ENCODE data around the gene EPB42.

The EPB42 gene

DNA sequence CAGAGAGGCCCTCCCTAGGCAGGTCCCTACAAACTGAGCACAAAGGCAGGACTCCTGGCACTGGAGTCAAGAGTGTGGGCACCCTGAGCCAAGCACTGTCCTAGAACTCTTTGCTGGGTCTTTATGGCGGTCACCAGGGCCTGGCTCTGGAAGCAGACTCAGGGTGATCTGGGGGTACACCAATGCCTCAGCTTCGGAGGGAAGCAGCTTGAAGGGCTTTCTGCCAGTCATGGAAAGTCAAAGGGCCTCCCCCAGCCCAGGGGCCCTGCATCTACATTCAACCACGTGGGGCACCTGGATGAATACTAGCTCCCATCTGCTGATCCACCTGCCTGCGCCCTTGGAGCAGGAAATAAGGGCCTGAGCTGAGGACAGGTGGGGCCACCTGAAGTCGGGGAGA is 7.4 kb downstream of the EPB42 start:
- no peak overlapping the region for H3K4me3 ChIP-seq (replicated peaks in 1 of 2; ENCODE audit: low read depth in 2 of 2, low read length in 2 of 2)
- TF ChIP-seq, protein P1, sequence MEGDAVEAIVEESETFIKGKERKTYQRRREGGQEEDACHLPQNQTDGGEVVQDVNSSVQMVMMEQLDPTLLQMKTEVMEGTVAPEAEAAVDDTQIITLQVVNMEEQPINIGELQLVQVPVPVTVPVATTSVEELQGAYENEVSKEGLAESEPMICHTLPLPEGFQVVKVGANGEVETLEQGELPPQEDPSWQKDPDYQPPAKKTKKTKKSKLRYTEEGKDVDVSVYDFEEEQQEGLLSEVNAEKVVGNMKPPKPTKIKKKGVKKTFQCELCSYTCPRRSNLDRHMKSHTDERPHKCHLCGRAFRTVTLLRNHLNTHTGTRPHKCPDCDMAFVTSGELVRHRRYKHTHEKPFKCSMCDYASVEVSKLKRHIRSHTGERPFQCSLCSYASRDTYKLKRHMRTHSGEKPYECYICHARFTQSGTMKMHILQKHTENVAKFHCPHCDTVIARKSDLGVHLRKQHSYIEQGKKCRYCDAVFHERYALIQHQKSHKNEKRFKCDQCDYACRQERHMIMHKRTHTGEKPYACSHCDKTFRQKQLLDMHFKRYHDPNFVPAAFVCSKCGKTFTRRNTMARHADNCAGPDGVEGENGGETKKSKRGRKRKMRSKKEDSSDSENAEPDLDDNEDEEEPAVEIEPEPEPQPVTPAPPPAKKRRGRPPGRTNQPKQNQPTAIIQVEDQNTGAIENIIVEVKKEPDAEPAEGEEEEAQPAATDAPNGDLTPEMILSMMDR (IDR thresholded peaks at IDR 0.05; ENCODE audit: low read depth, low read length) = no peak
- DNase-seq (ENCODE audit: low read depth in 2 of 2) = no peak

DNA sequence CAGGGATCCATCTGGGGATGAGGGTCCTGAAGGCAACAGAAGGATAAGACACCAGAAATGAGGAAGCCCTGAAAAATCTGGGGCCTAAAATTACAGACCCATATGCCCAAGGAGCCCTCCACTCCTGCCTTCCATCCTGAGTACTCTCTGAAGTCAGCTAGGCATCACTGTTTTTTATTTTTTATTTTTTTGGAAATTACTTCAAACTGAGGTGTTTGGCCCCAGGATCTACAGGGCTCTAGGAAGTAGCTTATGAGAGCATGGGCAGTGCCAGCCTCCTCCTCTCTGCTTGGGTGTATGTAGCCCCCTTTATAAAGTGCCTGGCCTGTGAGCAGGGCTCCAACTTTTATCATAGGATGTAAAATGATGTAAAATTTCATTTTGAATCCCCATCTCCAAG is 7.9 kb downstream of the EPB42 start:
- TF ChIP-seq, protein P1 (IDR thresholded peaks at IDR 0.05; ENCODE audit: low read depth, low read length) = no peak
- no peak for DNase-seq (ENCODE audit: low read depth in 2 of 2)
- H3K4me3 ChIP-seq (replicated peaks in 1 of 2; ENCODE audit: low read depth in 2 of 2, low read length in 2 of 2) = no peak overlapping the region

DNA sequence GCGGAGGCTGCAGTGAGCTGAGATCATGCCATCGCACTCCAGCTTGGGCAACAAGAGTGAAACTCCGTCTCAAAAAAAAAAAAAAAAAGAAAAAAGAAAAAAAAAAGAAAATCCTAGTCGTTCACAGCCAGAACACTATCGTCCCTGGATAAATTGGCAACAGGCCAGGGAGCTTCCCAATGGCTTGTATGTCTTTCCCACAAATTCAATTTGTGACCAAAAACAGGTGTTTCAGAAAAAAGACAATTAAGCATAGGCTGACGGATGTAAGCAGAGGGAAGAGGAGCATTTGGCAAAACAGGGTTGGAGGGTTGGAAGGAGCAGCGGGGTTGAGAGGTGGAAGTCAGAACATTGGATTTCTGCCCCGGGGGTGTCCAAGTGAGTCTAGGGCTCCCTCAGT is 8.5 kb downstream of the EPB42 start:
- no peak overlapping the region for H3K4me3 ChIP-seq (replicated peaks in 1 of 2; ENCODE audit: low read depth in 2 of 2, low read length in 2 of 2)
- DNase-seq (ENCODE audit: low read depth in 2 of 2) = no peak
- TF ChIP-seq, protein P1 (IDR thresholded peaks at IDR 0.05; ENCODE audit: low read depth, low read length) = no peak

DNA sequence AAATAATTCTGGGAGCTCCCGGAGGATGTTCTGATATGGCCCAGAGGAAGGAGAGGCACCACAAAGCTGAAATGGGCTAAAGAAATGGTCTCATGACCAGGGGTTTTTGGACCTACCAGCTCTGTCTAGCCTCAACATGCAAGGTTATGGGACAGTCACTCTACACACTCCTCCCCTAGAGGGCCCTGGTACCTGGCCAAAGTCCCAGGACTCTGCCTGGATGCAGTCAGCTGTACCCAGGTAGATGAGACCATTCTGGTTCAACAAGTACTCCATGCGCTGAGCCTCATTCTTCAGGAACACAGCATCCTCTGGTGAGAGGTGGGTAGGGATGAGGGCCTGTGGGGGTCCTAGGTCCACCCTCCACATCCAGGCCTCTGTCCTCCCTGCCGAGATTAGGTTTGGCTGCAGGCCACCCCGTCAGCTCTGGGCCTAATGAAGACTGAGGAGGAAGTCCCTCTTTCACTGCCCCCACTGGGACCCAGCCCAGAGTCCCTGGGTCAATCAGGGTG is 9.5 kb downstream of the EPB42 start:
- no peak for DNase-seq (ENCODE audit: low read depth in 2 of 2)
- TF ChIP-seq, protein P1 (IDR thresholded peaks at IDR 0.05; ENCODE audit: low read depth, low read length) = no peak
- H3K4me3 ChIP-seq (replicated peaks in 1 of 2; ENCODE audit: low read depth in 2 of 2, low read length in 2 of 2) = no peak overlapping the region

DNA sequence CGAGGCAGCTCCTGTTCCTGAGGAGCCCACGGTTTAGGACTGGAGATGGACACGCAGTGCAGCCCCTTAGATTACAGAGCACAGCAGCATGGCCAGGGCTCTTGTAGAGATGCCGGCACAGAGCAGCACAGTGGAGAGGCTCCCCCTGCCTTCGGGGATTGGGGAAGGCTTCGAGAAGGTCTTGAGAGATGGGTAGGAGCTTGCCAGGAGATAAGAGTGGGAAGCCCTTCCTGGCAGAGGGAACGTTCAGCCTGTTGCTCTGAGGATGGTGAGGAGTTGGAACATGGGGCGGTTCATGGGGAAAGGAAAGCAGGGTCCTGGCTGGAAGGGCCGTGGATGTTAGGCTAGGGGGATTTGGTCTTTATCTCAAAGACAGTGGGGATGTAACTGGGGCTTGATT is 10.0 kb downstream of the EPB42 start:
- H3K4me3 ChIP-seq (replicated peaks in 1 of 2; ENCODE audit: low read depth in 2 of 2, low read length in 2 of 2) = no peak overlapping the region
- DNase-seq (ENCODE audit: low read depth in 2 of 2) = no peak
- TF ChIP-seq, protein P1 (IDR thresholded peaks at IDR 0.05; ENCODE audit: low read depth, low read length) = no peak

DNA sequence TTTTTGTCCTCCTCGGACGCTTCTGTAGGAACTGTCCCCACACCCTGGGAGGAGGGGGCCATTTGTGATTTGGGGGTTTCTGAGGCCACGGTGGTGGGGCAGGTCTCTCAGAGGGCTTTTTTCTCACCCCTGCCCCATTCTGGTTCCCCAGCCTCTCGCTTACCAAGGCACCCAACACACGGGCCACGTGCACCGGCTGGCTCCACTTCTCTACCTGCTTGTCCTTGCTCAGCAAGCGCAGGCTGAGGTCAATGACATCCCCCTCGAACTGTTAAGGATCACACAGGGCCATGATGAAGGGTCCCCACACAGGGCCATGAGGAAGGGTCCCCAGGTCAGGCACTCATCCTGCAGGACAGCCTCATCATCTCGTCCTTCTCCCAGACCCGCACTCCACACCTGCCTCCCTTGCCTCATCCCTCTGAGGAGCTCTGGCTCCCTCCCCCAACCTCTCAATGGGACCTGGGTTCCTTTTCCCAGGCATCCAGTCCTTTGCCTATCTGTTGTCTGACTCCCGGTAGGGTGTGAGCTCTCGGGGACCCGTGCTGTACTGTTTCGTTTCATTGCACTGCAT is 10.6 kb downstream of the EPB42 start:
- TF ChIP-seq, protein P1 (IDR thresholded peaks at IDR 0.05; ENCODE audit: low read depth, low read length) = no peak
- H3K4me3 ChIP-seq (replicated peaks in 1 of 2; ENCODE audit: low read depth in 2 of 2, low read length in 2 of 2) = no peak overlapping the region
- no peak for DNase-seq (ENCODE audit: low read depth in 2 of 2)

Data from cardiac fibroblast (primary cell).